Cardiac fibroblast (primary cell): ENCODE results near the gene ZNHIT3.

Experiments used
- DNase-seq, 2 donors: peaks; one replicate each; pipeline versions ENCODE4 v3.0.0 to v3.0.0-alpha.2; 2010; ENCODE audit warnings: low read depth in 2 of 2
- H3K4me3 ChIP-seq, 2 donors: replicated peaks in 1 of 2; 1 replicate in 1 of 2; 2 replicates in 1 of 2; pipeline ENCODE4 v1.5.1; 2011; ENCODE audit warnings: low read depth in 2 of 2, low read length in 2 of 2, mild to moderate bottlenecking in 2 of 2, moderate library complexity in 1 of 2
- TF ChIP-seq, protein P1 (sequence below): IDR thresholded peaks from one replicate; pipeline ENCODE4 v1.5.1; 2011; ENCODE audit warnings: low read depth, mild to moderate bottlenecking, low read length, inconsistent platforms

Gene ZNHIT3

DNA sequence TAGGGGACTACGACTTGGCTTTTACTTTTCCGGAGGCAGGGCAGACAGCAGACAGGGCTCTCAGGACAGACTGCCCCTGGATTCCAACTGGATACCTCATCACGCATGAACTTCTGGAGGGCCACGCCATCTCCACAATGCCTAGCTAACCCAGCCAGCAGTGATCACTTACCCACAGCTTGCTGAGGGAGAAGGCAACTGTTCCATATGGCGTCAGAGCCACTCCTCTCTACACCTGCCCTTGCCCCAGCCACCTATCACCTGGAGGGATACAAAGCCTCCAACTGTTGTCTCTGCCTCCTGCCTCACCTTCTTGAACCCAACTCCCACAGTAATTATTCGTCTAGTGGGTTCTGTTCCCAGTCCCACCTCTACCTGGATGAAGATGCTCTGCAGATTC is 39.4 kb downstream of the ZNHIT3 start:
- no peak overlapping the region for H3K4me3 ChIP-seq
- no peak for DNase-seq
- TF ChIP-seq, protein P1, sequence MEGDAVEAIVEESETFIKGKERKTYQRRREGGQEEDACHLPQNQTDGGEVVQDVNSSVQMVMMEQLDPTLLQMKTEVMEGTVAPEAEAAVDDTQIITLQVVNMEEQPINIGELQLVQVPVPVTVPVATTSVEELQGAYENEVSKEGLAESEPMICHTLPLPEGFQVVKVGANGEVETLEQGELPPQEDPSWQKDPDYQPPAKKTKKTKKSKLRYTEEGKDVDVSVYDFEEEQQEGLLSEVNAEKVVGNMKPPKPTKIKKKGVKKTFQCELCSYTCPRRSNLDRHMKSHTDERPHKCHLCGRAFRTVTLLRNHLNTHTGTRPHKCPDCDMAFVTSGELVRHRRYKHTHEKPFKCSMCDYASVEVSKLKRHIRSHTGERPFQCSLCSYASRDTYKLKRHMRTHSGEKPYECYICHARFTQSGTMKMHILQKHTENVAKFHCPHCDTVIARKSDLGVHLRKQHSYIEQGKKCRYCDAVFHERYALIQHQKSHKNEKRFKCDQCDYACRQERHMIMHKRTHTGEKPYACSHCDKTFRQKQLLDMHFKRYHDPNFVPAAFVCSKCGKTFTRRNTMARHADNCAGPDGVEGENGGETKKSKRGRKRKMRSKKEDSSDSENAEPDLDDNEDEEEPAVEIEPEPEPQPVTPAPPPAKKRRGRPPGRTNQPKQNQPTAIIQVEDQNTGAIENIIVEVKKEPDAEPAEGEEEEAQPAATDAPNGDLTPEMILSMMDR = no peak

GRCh38 chr17:36527621-36528250 is 41.3 kb downstream of the ZNHIT3 start:
- no peak for DNase-seq
- H3K4me3 ChIP-seq = no peak overlapping the region
- TF ChIP-seq, protein P1 = no peak

GRCh38 chr17:36529121-36529520 is 42.6 kb downstream of the ZNHIT3 start:
- TF ChIP-seq, protein P1 = no peak
- DNase-seq = peak in 1 of 2 donors; percentile 65
- H3K4me3 ChIP-seq = no peak overlapping the region

GRCh38 chr17:36532435-36532975 is 46.0 kb downstream of the ZNHIT3 start:
- no peak for DNase-seq
- TF ChIP-seq, protein P1 = no peak
- no peak overlapping the region for H3K4me3 ChIP-seq

GRCh38 chr17:36533935-36534839 is 47.7 kb downstream of the ZNHIT3 start:
- peak; percentile 57 to 60 for DNase-seq
- TF ChIP-seq, protein P1 = peak; percentile 55
- H3K4me3 ChIP-seq = peak overlapping the region; percentile 83 to 95

GRCh38 chr17:36534840-36535668 is 48.6 kb downstream of the ZNHIT3 start, which contains the start of the genes MYO19 and PIGW:
MYO19 (minus strand) TSS chr17:36534868; CDS start chr17:36532538, 2,330 bp downstream.
PIGW (plus strand) TSS chr17:36534987; CDS start chr17:36537102, 2,115 bp downstream.
- TF ChIP-seq, protein P1 = no peak
- H3K4me3 ChIP-seq = peak within 1 kb of the TSS; percentile 83 to 95
- DNase-seq = peak; percentile 88 to 92
